Stimulated activated CD4-positive, alpha-beta T cell treated with anti-CD3 and anti-CD28 coated beads, Interleukin-1b, Interleukin-23, amount 100 ng/mL, for 1 hour (primary cell): ENCODE measurements around the gene INO80C.
"Not testable (repeated sequence)": the region's sequence is repeated elsewhere in the genome, so short reads cannot be mapped to it uniquely, and the experiment has no call there.

Experiments used
- DNase-seq, 2 donors: peaks; one replicate each; pipeline ENCODE4 v3.0.0-alpha.2; 2020; ENCODE audit warnings: low read depth in 2 of 2

Gene INO80C

DNA sequence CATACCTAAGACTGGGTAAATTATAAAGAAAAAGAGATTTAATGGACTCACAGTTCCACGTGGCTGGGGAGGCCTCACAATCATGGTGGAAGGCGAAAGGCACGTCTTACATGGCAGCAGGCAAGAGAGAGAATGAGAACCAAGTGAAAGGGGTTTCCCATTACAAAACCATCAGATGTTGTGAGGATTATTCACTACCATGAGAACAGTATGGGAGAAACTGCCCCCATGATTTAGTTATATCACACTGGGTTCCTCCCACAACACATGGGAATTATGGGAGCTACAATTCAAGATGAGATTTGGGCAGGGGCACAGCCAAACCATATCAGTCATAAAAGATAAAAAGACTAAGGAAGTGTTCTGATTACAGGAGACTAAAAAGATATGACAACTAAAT, 8.5 kb downstream of the INO80C start:
- DNase-seq = not testable (repeated sequence)

DNA sequence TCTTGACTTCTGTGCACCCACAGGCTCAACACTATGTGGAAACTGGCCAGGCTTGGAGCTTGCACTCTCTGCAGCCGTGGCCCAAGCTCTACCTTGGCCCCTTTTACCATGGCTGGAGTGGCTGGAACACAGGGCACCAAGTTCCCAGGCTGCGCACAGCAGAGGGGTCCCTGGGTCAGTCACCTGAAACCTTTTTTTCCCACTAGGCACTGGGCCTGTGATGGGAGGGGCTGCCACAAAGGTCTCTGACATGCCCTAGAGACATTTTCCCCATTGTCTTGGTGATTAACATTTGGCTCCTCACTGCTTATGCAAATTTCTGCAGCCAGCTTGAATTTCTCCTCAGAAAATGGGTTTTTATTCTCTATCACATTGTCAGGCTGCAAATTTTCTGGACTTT, 9.4 kb downstream of the INO80C start:
- not testable (repeated sequence) for DNase-seq

DNA sequence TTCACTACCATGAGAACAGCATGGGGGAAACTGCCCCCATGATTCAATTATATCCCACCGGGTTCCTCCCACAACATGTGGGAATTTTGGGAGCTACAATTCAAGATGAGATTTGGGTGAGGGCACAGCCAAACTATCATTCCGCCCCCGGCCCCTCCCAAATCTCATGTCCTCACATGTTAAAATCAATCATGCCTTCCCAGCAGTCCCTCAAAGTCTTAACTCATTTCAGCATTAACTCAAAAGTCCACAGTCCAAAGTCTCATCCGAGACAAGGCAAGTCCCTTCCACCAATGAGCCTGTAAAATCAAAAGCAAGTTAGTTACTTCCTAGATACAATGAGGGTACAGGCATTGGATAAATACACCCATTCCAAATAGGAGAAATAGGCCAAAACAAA, 10.2 kb downstream of the INO80C start:
- DNase-seq = not testable (repeated sequence)

DNA sequence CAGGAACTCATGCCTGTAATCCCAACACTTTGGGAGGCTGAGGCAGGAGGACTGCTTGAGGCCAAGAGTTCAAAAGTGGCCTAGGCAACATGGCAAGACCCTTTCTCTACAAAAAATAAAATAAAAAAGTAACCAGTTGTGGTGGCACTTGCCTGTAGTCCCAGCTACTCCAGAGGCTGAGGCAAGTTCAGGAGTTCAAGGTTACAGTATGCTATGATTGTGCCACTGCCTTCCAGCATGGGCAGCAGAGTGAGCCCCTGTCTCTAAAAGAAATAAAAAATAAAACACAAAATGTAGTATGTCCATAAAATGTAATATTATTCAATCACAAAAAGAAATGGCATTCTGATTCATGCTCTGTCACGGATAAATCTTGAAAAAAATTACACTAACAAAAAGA, 11.9 kb downstream of the INO80C start:
- DNase-seq = no peak

DNA sequence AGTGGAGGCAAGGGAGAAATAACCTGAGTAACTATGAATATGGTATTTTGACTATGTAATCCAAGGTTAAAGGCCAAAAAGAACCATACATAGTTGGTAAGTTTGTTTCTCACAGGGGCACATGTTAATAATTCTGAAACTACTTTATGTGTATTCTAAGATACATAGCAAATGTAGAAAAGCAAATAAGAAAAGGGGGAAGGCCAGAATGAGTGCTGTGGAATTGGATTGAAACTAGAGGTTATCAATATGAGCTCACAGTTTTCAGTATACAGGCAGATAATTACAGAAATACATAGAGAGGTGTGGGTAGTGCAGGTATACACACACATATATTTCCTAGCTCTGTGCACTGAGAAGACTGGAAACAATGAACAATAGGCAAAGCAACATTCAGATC, 13.7 kb downstream of the INO80C start:
- no peak for DNase-seq

DNA sequence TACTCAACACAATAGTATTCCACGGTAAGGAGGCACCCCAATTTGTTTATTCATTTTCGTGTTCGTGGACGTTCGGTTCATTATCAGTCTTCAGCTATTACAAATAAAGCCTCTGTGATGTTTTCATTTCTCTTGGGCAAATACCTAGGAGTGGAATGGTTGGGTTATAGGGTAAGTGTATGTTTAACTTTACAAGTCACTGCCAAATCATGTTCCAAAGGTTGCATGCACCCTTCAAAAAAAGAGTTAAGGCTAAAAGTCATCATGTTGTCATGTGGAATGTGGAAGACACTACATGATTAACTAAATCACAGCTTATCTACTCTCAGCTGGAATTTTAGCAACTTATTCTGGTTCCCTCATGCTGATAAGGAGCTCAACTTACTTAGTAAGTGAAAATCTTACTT, 15.8 kb downstream of the INO80C start:
- DNase-seq = no peak

DNA sequence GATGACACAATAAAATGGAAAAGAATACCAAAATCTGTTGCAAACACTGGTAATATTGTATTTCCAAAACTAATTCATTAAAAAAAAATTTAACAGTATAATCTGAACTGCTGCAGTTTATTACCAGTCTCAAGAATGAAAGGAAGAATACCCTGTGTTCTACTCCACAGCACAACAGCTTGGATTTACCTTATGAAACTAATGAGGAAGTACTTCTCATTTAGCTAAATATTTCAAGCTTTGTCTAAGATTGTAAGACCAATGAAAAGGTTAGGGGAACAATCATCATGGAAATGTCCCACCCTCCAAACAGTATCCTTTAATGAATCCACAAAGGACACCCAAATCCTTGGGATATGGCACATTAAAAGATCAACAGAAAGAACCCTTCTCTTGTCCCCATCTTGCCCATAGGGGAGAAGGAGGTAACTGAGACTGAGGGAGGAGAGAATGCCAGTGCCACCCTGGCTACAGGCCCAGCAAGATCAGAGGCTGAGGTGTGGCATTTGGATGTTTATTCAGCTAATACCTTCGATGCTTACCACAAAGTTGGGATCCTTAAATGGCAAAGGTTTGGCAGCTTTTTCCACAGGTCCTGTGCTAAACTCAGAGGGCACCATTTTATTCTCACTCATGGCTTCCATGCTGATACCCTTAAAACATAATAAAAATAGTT, 17.7 kb downstream of the INO80C start:
- no peak for DNase-seq

DNA sequence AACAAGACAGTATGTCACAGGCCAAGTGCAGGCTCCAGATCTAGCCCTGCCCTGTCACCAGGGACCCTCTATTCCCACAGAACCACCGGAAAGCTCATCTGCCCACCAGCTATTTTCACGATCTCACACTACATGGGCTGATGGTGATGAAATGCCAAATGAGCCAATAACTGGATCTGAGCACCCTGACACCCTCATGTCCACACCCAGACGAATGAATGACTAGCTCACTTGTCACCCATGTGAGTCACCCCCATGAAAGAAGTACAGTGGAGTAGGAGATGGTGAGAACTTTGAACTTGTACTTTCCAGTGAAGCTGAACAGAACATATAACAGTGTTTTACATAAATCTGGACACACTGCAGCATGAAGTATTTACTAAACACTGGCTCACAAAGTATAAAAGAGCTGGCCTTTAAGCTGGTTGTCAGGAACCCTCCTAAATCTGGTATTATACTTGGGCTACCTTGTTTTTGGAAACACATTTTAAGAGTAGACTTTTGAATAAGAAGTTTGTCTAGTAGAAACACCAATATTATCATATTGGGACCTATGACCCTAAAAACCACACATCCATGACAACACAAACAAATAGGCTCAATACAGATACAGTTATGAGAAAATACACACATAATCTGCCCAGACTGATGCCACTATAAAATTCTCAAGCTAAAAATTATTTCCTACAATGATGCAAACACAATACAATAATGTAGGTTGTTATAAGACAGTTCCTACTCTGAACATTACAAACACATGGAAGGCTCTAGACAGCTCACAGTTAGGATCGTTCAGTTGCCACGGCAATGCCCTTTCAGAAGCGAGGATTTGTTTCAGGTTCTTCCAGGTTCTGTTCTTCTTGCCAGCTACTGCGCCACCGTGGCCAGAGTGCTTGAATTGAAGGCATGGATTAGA, 19.0 kb downstream of the INO80C start:
- no peak for DNase-seq

DNA sequence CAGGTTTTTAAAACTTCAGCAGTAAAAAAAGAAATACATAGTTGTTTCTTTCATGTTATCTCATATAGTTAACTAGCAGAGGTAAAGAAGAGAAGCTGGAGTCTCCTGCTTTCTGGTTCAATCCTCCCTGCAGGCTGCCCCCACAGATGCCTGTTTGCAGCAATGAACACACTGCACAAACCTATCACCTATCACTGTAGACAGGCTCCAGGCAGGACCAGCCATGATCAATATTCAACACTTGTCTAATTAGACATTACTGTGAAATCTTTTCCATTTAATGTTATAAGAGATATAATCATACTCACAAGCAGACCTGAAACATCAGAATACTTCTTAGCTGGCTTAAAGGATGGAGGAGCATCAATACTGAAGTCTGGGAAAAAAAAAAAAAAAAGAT, 19.8 kb downstream of the INO80C start:
- DNase-seq = no peak

DNA sequence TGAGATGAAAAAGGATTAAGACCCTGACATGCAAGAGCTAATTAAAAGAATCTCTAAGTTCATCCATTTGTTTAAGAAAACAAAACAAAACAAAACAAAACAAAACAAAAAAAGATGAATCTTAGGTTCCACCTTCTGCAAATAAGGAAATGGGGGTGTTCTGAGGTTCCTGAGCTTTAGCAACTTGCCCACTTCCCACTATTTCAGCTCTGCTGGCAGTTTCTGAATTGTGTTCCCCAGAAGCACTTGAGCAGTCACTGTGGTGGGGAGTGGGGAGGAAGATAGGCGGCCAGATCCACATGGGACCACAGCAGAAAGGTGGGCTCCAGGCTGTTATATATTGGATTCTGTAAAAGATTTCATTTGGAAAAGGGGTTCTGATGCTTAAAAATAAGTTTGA, 20.3 kb downstream of the INO80C start:
- DNase-seq = no peak

DNA sequence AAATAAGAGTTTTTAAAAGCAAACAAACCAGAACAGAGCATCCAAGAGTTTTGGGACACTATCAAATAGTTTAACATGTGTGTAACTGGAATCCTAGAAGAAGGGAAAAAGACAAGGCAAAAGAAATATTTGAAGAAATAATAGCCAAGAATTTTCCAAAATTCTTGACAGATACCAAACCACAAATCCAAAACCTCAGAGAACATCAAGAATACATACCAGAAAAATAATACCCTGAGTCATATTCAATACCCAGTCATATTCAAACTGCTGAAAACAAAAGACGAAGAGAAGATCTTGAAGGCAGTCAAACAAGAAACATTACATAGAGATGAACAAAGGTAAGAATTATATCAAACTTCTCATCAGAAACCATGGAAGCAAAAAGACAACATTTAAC, 22.9 kb downstream of the INO80C start:
- no peak for DNase-seq

DNA sequence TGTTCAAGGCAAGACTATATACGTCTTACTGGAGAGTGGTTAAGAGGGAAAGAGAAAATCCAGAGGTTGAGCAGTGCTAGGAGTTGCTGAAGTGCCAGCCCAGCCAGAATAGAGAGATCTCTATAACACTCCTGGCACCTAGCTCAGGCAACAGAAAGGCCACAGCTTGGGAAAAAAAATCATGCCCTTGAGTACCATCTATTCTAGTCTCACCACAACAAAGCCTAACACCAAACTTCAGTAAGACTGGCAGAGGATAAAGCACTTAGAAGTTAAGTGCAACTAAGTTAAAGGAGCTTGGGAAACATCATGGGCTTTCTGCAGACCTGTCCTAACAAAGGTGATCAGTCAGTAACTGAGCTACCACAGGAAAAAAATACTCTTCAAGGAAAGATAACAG, 24.2 kb downstream of the INO80C start:
- DNase-seq = no peak

DNA sequence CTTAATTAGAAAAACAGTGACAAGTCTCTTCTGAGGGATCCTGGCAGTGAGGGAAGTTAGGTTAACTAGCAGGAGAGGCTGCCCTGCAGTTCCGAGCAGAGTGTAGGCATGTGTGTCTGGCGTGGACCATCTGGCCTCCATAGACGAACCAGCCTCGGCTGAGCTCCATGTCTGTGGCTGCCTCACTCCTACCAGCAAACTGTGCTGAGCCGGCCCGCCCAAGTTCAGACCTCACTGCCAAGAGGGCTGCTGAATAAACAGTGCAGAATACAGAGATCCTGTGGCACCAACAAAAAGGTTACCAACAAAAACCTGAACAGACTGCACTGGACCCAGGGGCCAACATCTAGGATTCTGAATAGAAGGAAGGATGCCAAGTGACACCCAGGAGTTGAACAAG, 27.3 kb downstream of the INO80C start:
- no peak for DNase-seq

DNA sequence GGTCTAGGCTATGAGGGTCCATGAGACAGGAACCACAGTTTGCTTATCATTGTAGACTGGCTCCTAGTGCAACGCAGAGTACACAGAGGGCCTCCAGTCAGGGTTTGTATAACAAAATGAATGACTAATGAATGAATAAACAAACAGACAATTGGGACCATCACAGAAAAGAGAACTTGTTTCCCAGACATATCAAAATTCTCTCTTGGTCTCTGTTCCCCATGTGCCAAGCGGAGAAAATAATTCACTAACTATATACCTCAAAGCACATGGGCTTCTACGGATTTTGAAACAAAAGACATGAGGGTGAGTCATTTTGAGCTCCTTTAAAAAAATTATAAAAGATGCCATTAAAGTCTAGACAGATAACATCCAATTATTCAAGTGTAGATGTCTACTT, 28.0 kb downstream of the INO80C start:
- DNase-seq = no peak

DNA sequence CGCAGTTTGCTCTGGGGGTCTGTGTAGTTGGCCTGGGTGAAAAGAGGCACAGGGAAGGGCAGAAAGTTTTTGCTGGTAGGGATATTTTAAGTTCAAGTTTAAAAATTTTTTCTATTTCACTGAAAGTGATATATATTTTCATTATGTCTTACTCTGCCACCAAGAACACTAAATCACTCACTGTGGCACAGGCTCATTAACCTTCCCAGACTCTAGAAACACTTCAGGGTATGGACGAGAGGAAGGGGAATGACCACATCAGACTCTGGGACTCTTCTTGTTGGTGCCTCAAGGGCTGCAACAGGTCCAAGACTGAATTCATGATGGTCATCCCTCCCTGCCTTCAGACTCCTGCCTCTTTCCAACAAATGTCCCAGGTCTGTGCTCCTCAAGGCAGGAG, 29.0 kb downstream of the INO80C start:
- no peak for DNase-seq

DNA sequence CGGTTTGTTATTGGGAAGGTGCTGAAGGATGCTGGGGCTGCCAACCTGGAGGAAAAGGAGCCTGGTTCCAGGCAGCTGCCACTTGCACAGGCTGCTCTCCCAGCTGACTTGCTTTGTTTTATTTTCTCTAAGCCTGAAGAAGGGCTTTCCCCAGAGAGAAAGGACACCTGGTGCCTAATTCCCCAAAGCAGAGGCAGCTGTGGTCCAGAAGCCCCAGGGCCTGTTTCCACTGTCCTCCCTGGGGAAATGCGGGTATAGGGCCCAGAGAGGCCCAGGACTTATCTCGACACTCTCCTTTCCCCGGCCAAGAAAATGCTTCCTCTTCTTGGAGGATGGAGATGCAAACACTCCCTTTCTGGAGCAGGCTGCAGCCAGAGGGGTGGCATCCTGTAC, 30.1 kb downstream of the INO80C start:
- no peak for DNase-seq

DNA sequence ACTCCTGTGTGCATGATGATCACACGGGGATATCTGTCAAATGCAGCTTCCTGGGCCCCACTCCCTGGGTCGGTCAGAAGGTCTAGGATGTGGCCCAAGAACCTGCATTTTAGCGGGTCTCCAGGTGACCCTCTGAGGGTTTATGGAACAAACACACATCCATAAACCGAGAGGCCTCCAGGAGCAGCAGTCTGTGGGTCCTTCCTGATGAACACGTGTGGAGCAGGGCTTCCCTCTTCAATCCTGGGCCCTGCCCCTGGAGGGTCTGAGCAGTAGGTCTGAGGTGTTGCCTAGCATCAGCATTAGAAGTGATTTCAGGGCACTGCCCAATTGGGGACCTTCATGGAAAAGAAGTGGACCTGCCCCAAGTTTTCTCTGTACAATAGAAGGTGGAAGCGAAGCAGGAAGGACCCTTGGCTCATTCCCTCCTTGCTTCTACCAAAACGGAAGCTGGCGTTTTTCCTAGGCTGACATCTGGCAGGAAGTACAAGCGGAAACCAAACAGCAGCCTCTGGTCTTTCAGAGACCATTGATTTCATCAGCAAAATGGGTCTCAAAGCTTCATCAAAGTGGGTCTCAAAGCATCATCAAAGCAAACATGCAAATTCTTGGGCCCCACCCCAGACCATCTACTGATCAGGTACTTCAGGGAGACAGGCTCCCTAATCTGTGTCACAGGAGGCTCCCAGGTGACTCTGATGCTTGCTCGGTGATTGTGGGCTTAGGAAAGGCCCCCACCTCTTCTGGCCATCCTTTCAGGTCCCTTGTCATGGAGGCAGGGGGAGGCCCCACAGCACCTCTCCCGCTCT, 30.7 kb downstream of the INO80C start:
- no peak for DNase-seq

DNA sequence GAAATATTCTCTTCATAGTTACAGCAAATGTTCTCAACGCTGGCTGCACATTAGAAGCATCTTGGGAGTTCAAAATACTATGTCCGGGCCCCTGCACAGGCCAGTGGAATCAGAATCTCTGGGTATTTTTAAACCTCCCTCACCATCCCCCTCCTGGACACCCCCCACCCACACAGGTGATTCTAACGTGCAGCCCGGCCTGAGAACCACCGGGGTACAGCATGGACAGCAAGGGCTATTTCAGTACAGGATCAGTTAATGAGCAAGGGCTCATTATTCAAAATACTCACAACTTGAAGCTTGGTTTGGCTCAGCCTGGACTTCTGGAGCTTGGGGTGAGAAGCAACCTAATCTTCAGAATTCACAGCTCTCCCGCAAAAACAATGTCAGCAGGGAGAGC, 31.4 kb downstream of the INO80C start:
- DNase-seq = no peak

DNA sequence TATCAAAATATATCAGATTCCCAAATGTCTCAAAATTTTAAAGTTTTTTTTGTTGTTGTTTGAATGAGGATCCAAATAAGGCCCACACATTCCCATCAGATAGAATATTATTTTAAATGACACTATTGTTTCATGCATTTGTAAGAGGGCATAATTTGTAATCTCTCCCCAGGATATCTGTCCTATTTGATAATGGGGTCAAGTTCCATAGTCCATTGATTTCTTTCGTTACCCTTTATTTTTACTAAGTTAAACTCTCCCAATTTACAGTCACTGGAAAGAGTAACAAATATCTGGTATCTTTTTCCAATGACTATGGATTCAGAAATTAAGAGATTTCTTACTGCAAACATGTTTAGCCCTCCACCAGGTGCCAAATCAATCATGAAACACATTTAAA, 32.4 kb downstream of the INO80C start:
- DNase-seq = no peak

DNA sequence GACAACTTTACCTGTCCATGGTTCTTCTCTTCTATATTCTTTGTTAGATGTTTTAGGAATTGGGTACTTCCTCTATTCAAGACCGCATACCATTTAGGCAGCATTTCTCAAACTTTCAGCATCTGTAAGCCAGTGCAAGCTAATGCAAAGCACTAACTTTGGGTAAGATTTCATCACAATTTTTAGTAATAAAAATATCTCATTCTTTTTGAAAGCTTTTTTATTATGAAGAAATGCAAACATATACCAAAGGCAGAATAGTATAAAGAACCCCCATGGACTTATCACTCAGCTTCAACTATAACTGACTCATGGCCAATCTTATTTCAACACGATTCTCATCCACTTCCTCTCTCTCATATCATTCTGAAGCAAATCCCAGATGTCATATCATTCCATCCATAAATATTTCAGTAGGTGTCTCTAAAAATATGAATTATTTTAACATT, 32.9 kb downstream of the INO80C start:
- DNase-seq = no peak

DNA sequence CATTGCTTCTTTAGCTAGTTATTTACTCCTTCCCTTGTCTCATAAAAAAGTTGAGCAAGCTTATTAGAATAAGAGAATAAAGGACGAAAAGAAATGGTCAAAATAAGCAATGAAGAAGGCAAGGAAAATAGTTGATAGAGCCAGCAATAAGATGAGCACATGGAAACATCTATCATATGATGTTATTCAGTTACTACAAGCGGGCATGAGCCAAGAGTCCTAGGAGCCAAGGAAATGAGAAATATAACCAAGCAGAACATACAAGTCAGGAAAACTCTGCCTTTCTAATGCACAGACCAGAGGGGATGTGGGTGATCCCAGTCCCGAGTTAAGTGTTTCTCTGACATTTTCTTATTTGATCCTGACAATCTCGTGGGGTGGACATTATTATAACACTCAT, 33.9 kb downstream of the INO80C start:
- DNase-seq = no peak

DNA sequence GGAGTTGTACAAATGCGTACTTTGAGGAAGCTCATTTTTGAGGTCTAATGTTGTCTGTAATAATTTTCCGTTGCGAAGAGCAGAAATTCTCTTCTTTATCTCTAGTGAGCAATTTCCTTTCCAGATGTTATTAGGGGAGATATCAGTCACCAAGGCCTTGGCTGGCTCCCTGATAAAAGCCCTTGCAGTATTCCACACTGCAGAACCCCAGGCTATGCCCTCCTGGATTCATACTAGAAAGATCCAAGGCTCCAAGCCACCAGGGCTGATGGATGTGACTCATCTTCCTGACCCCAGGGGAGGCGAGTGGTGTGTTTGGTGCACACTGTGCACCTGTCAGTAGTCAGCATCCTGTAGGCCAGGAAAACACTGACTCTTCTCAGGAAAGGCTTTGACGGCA, 34.7 kb downstream of the INO80C start:
- DNase-seq = no peak
